A673 (cell line): ENCODE data around the gene CDKN3. TPM values are rescaled to one million over a fixed set of nuclear protein-coding genes. Genes with fewer than 3 reads are reported as not detected.

Source experiments
- BruUV-seq: library from RNA; stranded (reverse); fragments of 400-500 nt; replicated peaks from 2 replicates; lab custom pipeline; 2021; lab: Mats Ljungman, UMichigan
- CTCF ChIA-PET: fragments of 300-600 bp; sonication (Branson Sonifier 250); formaldehyde crosslinking; loops from one replicate; lab custom pipeline; 2022; ENCODE audit warnings: antibody characterized with exemption; lab: Charles Lee
- POLR2A ChIA-PET: fragments of 300-600 bp; sonication (Branson Sonifier 250); formaldehyde crosslinking; loops from one replicate; lab custom pipeline; 2022; ENCODE audit warnings: antibody characterized with exemption; ENCODE audit not compliant: low non-redundant PET; lab: Charles Lee
- DNase-seq: peaks from one replicate; pipeline ENCODE4 v3.0.0-alpha.2; 2015; ENCODE audit warnings: low spot score
- H3K27ac ChIP-seq: fragments of 200-600 bp; sonication (generic); 2 replicates; pipeline ENCODE4 v1.5.1; 2016; ENCODE audit warnings: mixed run types, low read depth, mild to moderate bottlenecking, mixed read lengths, antibody characterized with exemption, low read length; ENCODE audit not compliant: poor library complexity, severe bottlenecking
- H3K27me3 ChIP-seq: fragments of 200-600 bp; sonication (generic); replicated peaks from 2 replicates; pipeline ENCODE4 v1.6.1; 2017; ENCODE audit warnings: mixed run types, low read depth, mild to moderate bottlenecking, mixed read lengths, antibody characterized with exemption, low read length; ENCODE audit not compliant: insufficient read depth, poor library complexity
- H3K36me3 ChIP-seq: fragments of 200-600 bp; sonication (generic); 2 replicates; pipeline ENCODE4 v1.6.1; 2016; ENCODE audit warnings: mixed run types, mild to moderate bottlenecking, mixed read lengths, antibody characterized with exemption, low read length; ENCODE audit not compliant: insufficient read depth, poor library complexity, severe bottlenecking
- H3K4me1 ChIP-seq: fragments of 200-600 bp; sonication (generic); 2 replicates; pipeline ENCODE4 v1.6.1; 2017; ENCODE audit warnings: mixed run types, mild to moderate bottlenecking, mixed read lengths, antibody characterized with exemption, low read length; ENCODE audit not compliant: insufficient read depth, poor library complexity, severe bottlenecking
- H3K4me3 ChIP-seq: fragments of 200-600 bp; sonication (generic); 2 replicates; pipeline ENCODE4 v1.5.1; 2016; ENCODE audit warnings: low read depth, mixed run types, mild to moderate bottlenecking, mixed read lengths, low read length; ENCODE audit not compliant: poor library complexity, severe bottlenecking
- H3K9me3 ChIP-seq: fragments of 200-600 bp; sonication (generic); 2 replicates; pipeline ENCODE4 v1.6.1; 2016; ENCODE audit warnings: mixed run types, low read depth, mild to moderate bottlenecking, mixed read lengths, antibody characterized with exemption, low read length; ENCODE audit not compliant: poor library complexity, severe bottlenecking
- EZH2 ChIP-seq: fragments of 200-600 bp; sonication (generic); IDR thresholded peaks from 2 replicates; pipeline ENCODE4 v1.6.1; 2017; ENCODE audit warnings: borderline replicate concordance, low read depth, mild to moderate bottlenecking, mixed read lengths, antibody characterized with exemption, low read length; ENCODE audit not compliant: poor library complexity, severe bottlenecking
- intact Hi-C: fragments of 100-400 bp; cut with micrococcal nuclease; formaldehyde crosslinking; loops from one replicate; pipeline ENCODE4 v1.10.0; 2022; ENCODE audit not compliant: unreplicated experiment
- total RNA-seq: library from RNA; stranded (reverse); gene quantifications from 2 replicates; pipeline ENCODE4 v1.2.3, GENCODE V29; 2021
- TF ChIP-seq, protein P1 (sequence below): fragments of 300-800, 200-600 bp; sonication (generic); conservative IDR thresholded peaks from 2 replicates; pipeline ENCODE4 v1.5.1; 2017; ENCODE audit warnings: low read depth, mild to moderate bottlenecking, antibody characterized with exemption, low read length, moderate library complexity, mixed read lengths

CDKN3 gene
- total RNA-seq, 1 experiment from 2014 or later, result 108 TPM

DNA sequence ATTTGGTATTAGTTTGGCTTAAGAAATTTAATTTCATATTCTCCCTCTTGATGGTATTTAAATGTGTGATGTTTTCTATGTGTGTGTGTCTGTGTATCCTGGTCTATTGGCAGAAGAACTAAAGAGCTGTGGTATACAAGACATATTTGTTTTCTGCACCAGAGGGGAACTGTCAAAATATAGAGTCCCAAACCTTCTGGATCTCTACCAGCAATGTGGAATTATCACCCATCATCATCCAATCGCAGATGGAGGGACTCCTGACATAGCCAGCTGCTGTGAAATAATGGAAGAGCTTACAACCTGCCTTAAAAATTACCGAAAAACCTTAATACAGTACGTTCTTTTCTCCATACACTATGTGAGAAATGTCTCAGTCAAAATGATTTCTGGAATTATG, 14.6 kb downstream of the CDKN3 start:
- no peak for DNase-seq
- Histone ChIP-seq H3K4me3 (no peak overlapping the region), H3K9me3 (no peaks in the 10 kb centered on the region), H3K36me3 (peaks cover 80% of the 10 kb centered on the region), H3K27ac (no peak overlapping the region), H3K27me3 (no peaks in the 10 kb centered on the region), H3K4me1 (no peaks in the 10 kb centered on the region)
- TF ChIP-seq, protein P1, sequence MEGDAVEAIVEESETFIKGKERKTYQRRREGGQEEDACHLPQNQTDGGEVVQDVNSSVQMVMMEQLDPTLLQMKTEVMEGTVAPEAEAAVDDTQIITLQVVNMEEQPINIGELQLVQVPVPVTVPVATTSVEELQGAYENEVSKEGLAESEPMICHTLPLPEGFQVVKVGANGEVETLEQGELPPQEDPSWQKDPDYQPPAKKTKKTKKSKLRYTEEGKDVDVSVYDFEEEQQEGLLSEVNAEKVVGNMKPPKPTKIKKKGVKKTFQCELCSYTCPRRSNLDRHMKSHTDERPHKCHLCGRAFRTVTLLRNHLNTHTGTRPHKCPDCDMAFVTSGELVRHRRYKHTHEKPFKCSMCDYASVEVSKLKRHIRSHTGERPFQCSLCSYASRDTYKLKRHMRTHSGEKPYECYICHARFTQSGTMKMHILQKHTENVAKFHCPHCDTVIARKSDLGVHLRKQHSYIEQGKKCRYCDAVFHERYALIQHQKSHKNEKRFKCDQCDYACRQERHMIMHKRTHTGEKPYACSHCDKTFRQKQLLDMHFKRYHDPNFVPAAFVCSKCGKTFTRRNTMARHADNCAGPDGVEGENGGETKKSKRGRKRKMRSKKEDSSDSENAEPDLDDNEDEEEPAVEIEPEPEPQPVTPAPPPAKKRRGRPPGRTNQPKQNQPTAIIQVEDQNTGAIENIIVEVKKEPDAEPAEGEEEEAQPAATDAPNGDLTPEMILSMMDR, result no peak
- no peak for TF ChIP-seq EZH2
- no TSS peak for BruUV-seq
- CTCF ChIA-PET, result no interaction called here
- intact Hi-C loops, result no loop called here
- POLR2A ChIA-PET, result no interaction called here

DNA sequence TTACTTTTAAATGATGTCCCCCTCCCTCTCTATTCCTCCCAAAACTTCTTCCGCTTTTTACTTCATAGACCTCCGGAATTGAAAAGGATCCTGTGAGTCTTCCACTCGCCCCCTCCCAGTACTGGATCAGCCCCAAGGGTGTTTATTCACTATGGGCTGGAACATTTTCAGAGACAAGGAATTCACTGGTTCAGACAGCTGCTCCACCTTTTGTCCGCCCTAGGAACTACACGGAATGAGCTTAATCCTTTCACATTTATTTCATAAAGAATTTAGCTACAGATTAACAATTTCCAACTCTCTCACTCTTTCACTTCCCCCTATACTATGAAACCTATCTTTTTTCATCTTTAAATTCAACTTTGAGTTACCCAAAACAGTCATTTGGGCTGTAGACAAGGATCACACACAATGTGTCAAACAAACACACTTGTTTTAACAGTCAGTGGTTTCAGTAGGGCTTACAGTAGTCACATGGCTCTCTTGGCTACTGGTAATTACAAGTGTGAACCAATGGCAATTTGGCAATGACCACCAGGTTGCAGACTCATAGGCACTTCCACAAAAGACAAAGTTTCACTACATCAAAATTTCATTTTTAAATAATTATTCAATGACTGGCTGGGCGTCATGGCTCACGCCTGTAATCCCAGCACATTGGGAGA, 23.8 kb downstream of the CDKN3 start:
- no peak overlapping the region for H3K4me3 ChIP-seq

DNA sequence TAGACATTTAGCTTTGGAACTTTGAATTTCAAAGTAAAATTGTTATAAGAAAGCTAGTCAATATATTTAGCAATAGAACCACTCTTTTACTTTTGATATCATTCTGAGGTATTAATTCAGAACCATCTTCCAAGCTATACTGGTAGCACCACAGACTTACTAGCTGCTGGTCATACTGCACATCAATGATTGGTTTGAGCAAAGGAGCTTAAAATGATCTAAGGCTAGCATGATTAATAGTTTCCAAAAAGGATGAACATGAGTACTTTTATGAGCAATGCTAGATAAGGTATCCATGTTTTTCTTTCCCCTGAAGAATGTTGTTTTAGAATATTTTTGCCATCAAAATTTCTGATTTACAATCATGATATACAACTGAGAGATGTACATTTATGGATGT, 27.2 kb downstream of the CDKN3 start:
- TF ChIP-seq, protein P1, result no peak
- no peak for TF ChIP-seq EZH2
- CTCF ChIA-PET, result no interaction called here
- no TSS peak for BruUV-seq
- intact Hi-C loops, result no loop called here
- POLR2A ChIA-PET, result no interaction called here
- H3K9me3 ChIP-seq, result no peaks in the 10 kb centered on the region
- no peak for DNase-seq
- no peak overlapping the region for H3K27ac ChIP-seq
- H3K4me3 ChIP-seq, result no peak overlapping the region
- H3K4me1 ChIP-seq, result no peaks in the 10 kb centered on the region
- H3K36me3 ChIP-seq, result peaks cover 50% of the 10 kb centered on the region
- H3K27me3 ChIP-seq, result no peaks in the 10 kb centered on the region

More for the DNA sequence above, 23.8 kb downstream of the CDKN3 start:
- no peaks in the 10 kb centered on the region for H3K4me1 ChIP-seq
- no peaks in the 10 kb centered on the region for H3K9me3 ChIP-seq
- H3K36me3 ChIP-seq, result peaks cover 34% of the 10 kb centered on the region
- DNase-seq, result peak; percentile 64
- no TSS peak for BruUV-seq
- H3K27ac ChIP-seq, result no peak overlapping the region
- H3K27me3 ChIP-seq, result no peaks in the 10 kb centered on the region
- no peak for TF ChIP-seq EZH2
- TF ChIP-seq, protein P1, result peak; percentile 70
- POLR2A ChIA-PET, result no interaction called here
- intact Hi-C loops, result loop anchor here (2.0 kb wide), 1 partner anchor 54 kb away; no protein-coding TSS in a partner anchor
- CTCF ChIA-PET, result interaction anchor here (0.6 to 1.0 kb wide), 2 partner anchors 15 to 54 kb away, joined by 4 to 7 read pairs; no protein-coding TSS in a partner anchor
